GM18868 (cell line): Measurements from ENCODE around the gene DDOST.
"Not testable (repeated sequence)": the region's sequence is repeated elsewhere in the genome, so short reads cannot be mapped to it uniquely, and the experiment has no call there.

Experiments used
- ATAC-seq: cut with Tn5 transposase; IDR thresholded peaks from one replicate; pipeline ENCODE4 v1.9.1; 2021; ENCODE audit warnings: mild to moderate bottlenecking, moderate library complexity; ENCODE audit not compliant: unreplicated experiment

Gene DDOST

GRCh38 chr1:20626524-20626923, 34.6 kb downstream of the DDOST start:
- no peak for ATAC-seq

GRCh38 chr1:20626098-20626427, 35.1 kb downstream of the DDOST start:
- ATAC-seq: no peak

GRCh38 chr1:20625176-20626097, 35.7 kb downstream of the DDOST start:
- ATAC-seq: no peak

- ATAC-seq: no peak
Observed at GRCh38 chr1:20624709-20625108, 36.5 kb downstream of the DDOST start.

- no peak for ATAC-seq
Observed at GRCh38 chr1:20621012-20621411, 40.2 kb downstream of the DDOST start.

- no peak for ATAC-seq
Observed at GRCh38 chr1:20619999-20620398, 41.2 kb downstream of the DDOST start.

GRCh38 chr1:20618550-20618949, 42.6 kb downstream of the DDOST start:
- no peak for ATAC-seq

- ATAC-seq: no peak
Observed at GRCh38 chr1:20616847-20617487, 44.2 kb downstream of the DDOST start.

GRCh38 chr1:20615946-20616846, 45.0 kb downstream of the DDOST start:
- ATAC-seq: no peak

GRCh38 chr1:20614131-20614579, 47.0 kb downstream of the DDOST start:
- ATAC-seq: no peak

GRCh38 chr1:20612221-20612746, 48.9 kb downstream of the DDOST start:
- no peak for ATAC-seq

GRCh38 chr1:20611652-20612051, 49.5 kb downstream of the DDOST start:
- ATAC-seq: no peak

- ATAC-seq: no peak
Observed at GRCh38 chr1:20610970-20611369, 50.2 kb downstream of the DDOST start.

- ATAC-seq: no peak
Observed at GRCh38 chr1:20609541-20609940, 51.6 kb downstream of the DDOST start.

GRCh38 chr1:20606801-20607570, 54.2 kb downstream of the DDOST start:
- ATAC-seq: not testable (repeated sequence)

GRCh38 chr1:20604678-20605077, 56.5 kb downstream of the DDOST start:
- no peak for ATAC-seq

- no peak for ATAC-seq
Observed at GRCh38 chr1:20603504-20604464, 57.4 kb downstream of the DDOST start.

GRCh38 chr1:20602851-20603450, 58.2 kb downstream of the DDOST start:
- no peak for ATAC-seq
